Activated CD8-positive, alpha-beta T cell treated with anti-CD3 and anti-CD28 coated beads for 36 hours (primary cell): ENCODE results near the gene TNPO2. TPM values are rescaled to one million over a fixed set of nuclear protein-coding genes. Genes with fewer than 3 reads are reported as not detected.

Experiments used
- ATAC-seq: fragments of 200-7000 bp; cut with Tn5 transposase; one replicate; pipeline ENCODE4 v1.10.0; 2021; ENCODE audit warnings: mild to moderate bottlenecking, moderate library complexity
- CTCF ChIA-PET: fragments of 350-600 bp; sonication (Branson Sonifier 250); formaldehyde crosslinking; loops from one replicate; lab custom pipeline; 2021; ENCODE audit warnings: antibody characterized with exemption; lab: Charles Lee
- POLR2A ChIA-PET: fragments of 350-600 bp; sonication (Branson Sonifier 250); formaldehyde crosslinking; loops from one replicate; lab custom pipeline; 2021; ENCODE audit warnings: antibody characterized with exemption; lab: Charles Lee
- DNase-seq: peaks from one replicate; pipeline ENCODE4 v3.0.0-alpha.2; 2020
- H3K27ac Mint-ChIP-seq: one replicate; pipeline ENCODE4 v1.8.0; 2021; ENCODE audit warnings: mild to moderate bottlenecking, mixed read lengths
- H3K27me3 Mint-ChIP-seq: one replicate; pipeline ENCODE4 v1.8.0; 2021; ENCODE audit warnings: mixed read lengths
- H3K36me3 Mint-ChIP-seq: one replicate; pipeline ENCODE4 v1.8.0; 2021; ENCODE audit warnings: low read depth, mixed read lengths
- H3K4me1 Mint-ChIP-seq: one replicate; pipeline ENCODE4 v1.8.0; 2021; ENCODE audit warnings: low read depth, mixed read lengths
- H3K4me3 Mint-ChIP-seq: one replicate; pipeline ENCODE4 v1.8.0; 2021; ENCODE audit warnings: mild to moderate bottlenecking, moderate library complexity, mixed read lengths
- H3K9me3 Mint-ChIP-seq: one replicate; pipeline ENCODE4 v1.8.0; 2021; ENCODE audit warnings: mixed read lengths
- CTCF ChIP-seq: fragments of 200-600 bp; IDR thresholded peaks from one replicate; pipeline ENCODE4 v1.8.0; 2022; ENCODE audit warnings: antibody characterized with exemption, mild to moderate bottlenecking
- intact Hi-C: fragments of 100-400 bp; cut with micrococcal nuclease; formaldehyde crosslinking; loops from one replicate; pipeline ENCODE4 v1.10.0; 2022
- total RNA-seq, 2 experiments: library from RNA; stranded (reverse); gene quantifications; one replicate each; pipeline ENCODE4 v1.2.3, GENCODE V29; 2021

The TNPO2 gene
- total RNA-seq, 2 experiments from 2014 or later = 90.7 to 94.5 TPM

GRCh38 chr19:12748489-12748888 lies 24.8 kb upstream of the TNPO2 start:
- no peak for ATAC-seq
- H3K36me3 Mint-ChIP-seq = peaks cover 26% of the 10 kb centered on the region
- intact Hi-C loops = no loop called here
- H3K4me3 Mint-ChIP-seq = no peak overlapping the region
- no peak overlapping the region for H3K27ac Mint-ChIP-seq
- peaks cover 8% of the 10 kb centered on the region for H3K9me3 Mint-ChIP-seq
- H3K27me3 Mint-ChIP-seq = peaks cover 22% of the 10 kb centered on the region
- DNase-seq = no peak
- TF ChIP-seq CTCF = no peak
- CTCF ChIA-PET = interaction anchor here (1.0 to 2.5 kb wide), 2 partner anchors 9 to 12 kb away, joined by 3 to 12 read pairs; no protein-coding TSS in a partner anchor
- H3K4me1 Mint-ChIP-seq = no peaks in the 10 kb centered on the region
- POLR2A ChIA-PET = no interaction called here

GRCh38 chr19:12745166-12745897 lies 21.6 kb upstream of the TNPO2 start:
- Mint-ChIP-seq H3K27ac (no peak overlapping the region), H3K36me3 (peaks cover 36% of the 10 kb centered on the region), H3K27me3 (peaks cover 4% of the 10 kb centered on the region), H3K4me3 (no peak overlapping the region), H3K9me3 (peaks cover 8% of the 10 kb centered on the region), H3K4me1 (no peaks in the 10 kb centered on the region)
- intact Hi-C loops = no loop called here
- no peak for TF ChIP-seq CTCF
- ChIA-PET POLR2A (interaction anchor here (1.1 to 2.6 kb wide), 2 partner anchors 12 to 17 kb away, joined by 3 to 7 read pairs; no protein-coding TSS in a partner anchor), CTCF (interaction anchor here (1.3 to 4.3 kb wide), 4 partner anchors 12 to 103 kb away, joined by 3 to 30 read pairs (median 6); no protein-coding TSS in a partner anchor)
- ATAC-seq (no peak), DNase-seq (no peak)

- no peak for TF ChIP-seq CTCF
- no peaks in the 10 kb centered on the region for H3K27me3 Mint-ChIP-seq
- H3K4me3 Mint-ChIP-seq = peak overlapping the region; percentile 99
- ChIA-PET CTCF (interaction anchor here (0.8 to 6.4 kb wide), 5 partner anchors 15 to 59 kb away, joined by 4 to 47 read pairs (median 7); no protein-coding TSS in a partner anchor), POLR2A (interaction anchor here (0.6 to 8.9 kb wide), 12 partner anchors 9 to 132 kb away, joined by 3 to 160 read pairs (median 4); partner anchors contain the start of genes BEST2, FBXW9, RTBDN and THSD8)
- H3K9me3 Mint-ChIP-seq = no peaks in the 10 kb centered on the region
- peaks cover 32% of the 10 kb centered on the region for H3K36me3 Mint-ChIP-seq
- no peak for ATAC-seq
- peak overlapping the region; percentile 98 for H3K27ac Mint-ChIP-seq
- peaks cover 31% of the 10 kb centered on the region for H3K4me1 Mint-ChIP-seq
- intact Hi-C loops = loop anchor here (2.0 kb wide), 1 partner anchor 15 kb away; the partner anchor contains the start of gene TNPO2
- no peak for DNase-seq
Measured at GRCh38 chr19:12737835-12738351, 14.2 kb upstream of the TNPO2 start.

GRCh38 chr19:12736995-12737834 lies 13.5 kb upstream of the TNPO2 start, which contains the start of gene GET3:
TSS of gene GET3 (plus strand) at chr19:12737497. CDS start at chr19:12737506, 9 bp downstream.
- ChIA-PET CTCF (interaction anchor here (0.6 to 6.4 kb wide), 5 partner anchors 21 to 111 kb away, joined by 3 to 47 read pairs (median 7); no protein-coding TSS in a partner anchor), POLR2A (interaction anchor here (0.6 to 8.9 kb wide), 16 partner anchors 9 to 145 kb away, joined by 3 to 160 read pairs (median 4); partner anchors contain the start of genes BEST2, DHPS, FBXW9 and JUNB)
- Mint-ChIP-seq H3K4me1 (peaks cover 35% of the 10 kb centered on the region), H3K9me3 (no peaks in the 10 kb centered on the region), H3K36me3 (peaks cover 34% of the 10 kb centered on the region), H3K4me3 (peak within 1 kb of the TSS; percentile 99), H3K27me3 (no peaks in the 10 kb centered on the region), H3K27ac (peak within 1 kb of the TSS; percentile 98)
- intact Hi-C loops = loop anchor here (2.0 kb wide), 1 partner anchor 14 kb away; the partner anchor contains the start of gene TNPO2
- peak; percentile 89 for DNase-seq
- ATAC-seq = peak; percentile 84
- TF ChIP-seq CTCF = no peak
